Activated naive CD4-positive, alpha-beta T cell treated with anti-CD3 and anti-CD28 coated beads for 36 hours (primary cell): ENCODE measurements around the gene ASB18. TPM values are rescaled to one million over a fixed set of nuclear protein-coding genes. Genes with fewer than 3 reads are reported as not detected.

Experiments used
- CTCF ChIA-PET: fragments of 350-600 bp; sonication (Branson Sonifier 250); formaldehyde crosslinking; loops from one replicate; lab custom pipeline; 2021; ENCODE audit warnings: antibody characterized with exemption; lab: Charles Lee
- DNase-seq: peaks from one replicate; pipeline ENCODE4 v3.0.0-alpha.2; 2020
- H3K27ac Mint-ChIP-seq: one replicate; pipeline ENCODE4 v1.8.0; 2021; ENCODE audit warnings: mild to moderate bottlenecking, mixed read lengths
- H3K27me3 Mint-ChIP-seq: one replicate; pipeline ENCODE4 v1.8.0; 2021; ENCODE audit warnings: low read depth, mixed read lengths
- H3K36me3 Mint-ChIP-seq: one replicate; pipeline ENCODE4 v1.8.0; 2021; ENCODE audit warnings: low read depth, mixed read lengths
- H3K4me1 Mint-ChIP-seq: one replicate; pipeline ENCODE4 v1.8.0; 2021; ENCODE audit warnings: low read depth, mixed read lengths
- H3K4me3 Mint-ChIP-seq: one replicate; pipeline ENCODE4 v1.8.0; 2021; ENCODE audit warnings: mild to moderate bottlenecking, moderate library complexity, mixed read lengths
- H3K9me3 Mint-ChIP-seq: one replicate; pipeline ENCODE4 v1.8.0; 2021; ENCODE audit warnings: mixed read lengths
- intact Hi-C: fragments of 100-400 bp; cut with micrococcal nuclease; formaldehyde crosslinking; loops from one replicate; pipeline ENCODE4 v1.15.1; 2023
- total RNA-seq, 2 experiments: library from RNA; stranded (reverse); gene quantifications; one replicate each; pipeline ENCODE4 v1.2.3, GENCODE V29; 2021

The ASB18 gene
- total RNA-seq, 2 experiments from 2014 or later, result not detected

- no peak for DNase-seq
- Mint-ChIP-seq H3K36me3 (no peaks in the 10 kb centered on the region), H3K4me3 (no peak overlapping the region), H3K4me1 (peaks cover 1% of the 10 kb centered on the region), H3K9me3 (no peaks in the 10 kb centered on the region), H3K27ac (no peak overlapping the region), H3K27me3 (peaks cover 56% of the 10 kb centered on the region)
- intact Hi-C loops, result no loop called here
- CTCF ChIA-PET, result interaction anchor here (1.0 kb wide), 1 partner anchor 16 kb away, joined by 3 read pairs; no protein-coding TSS in a partner anchor
Observed at GRCh38 chr2:236160366-236161081, 103.7 kb downstream of the ASB18 start.

GRCh38 chr2:236159778-236160170 lies 104.4 kb downstream of the ASB18 start:
- intact Hi-C loops, result no loop called here
- H3K27ac Mint-ChIP-seq, result no peak overlapping the region
- peaks cover 51% of the 10 kb centered on the region for H3K27me3 Mint-ChIP-seq
- H3K36me3 Mint-ChIP-seq, result no peaks in the 10 kb centered on the region
- no peak overlapping the region for H3K4me3 Mint-ChIP-seq
- CTCF ChIA-PET, result interaction anchor here (1.0 kb wide), 1 partner anchor 16 kb away, joined by 3 read pairs; no protein-coding TSS in a partner anchor
- no peaks in the 10 kb centered on the region for H3K9me3 Mint-ChIP-seq
- H3K4me1 Mint-ChIP-seq, result peaks cover 1% of the 10 kb centered on the region
- no peak for DNase-seq

DNA sequence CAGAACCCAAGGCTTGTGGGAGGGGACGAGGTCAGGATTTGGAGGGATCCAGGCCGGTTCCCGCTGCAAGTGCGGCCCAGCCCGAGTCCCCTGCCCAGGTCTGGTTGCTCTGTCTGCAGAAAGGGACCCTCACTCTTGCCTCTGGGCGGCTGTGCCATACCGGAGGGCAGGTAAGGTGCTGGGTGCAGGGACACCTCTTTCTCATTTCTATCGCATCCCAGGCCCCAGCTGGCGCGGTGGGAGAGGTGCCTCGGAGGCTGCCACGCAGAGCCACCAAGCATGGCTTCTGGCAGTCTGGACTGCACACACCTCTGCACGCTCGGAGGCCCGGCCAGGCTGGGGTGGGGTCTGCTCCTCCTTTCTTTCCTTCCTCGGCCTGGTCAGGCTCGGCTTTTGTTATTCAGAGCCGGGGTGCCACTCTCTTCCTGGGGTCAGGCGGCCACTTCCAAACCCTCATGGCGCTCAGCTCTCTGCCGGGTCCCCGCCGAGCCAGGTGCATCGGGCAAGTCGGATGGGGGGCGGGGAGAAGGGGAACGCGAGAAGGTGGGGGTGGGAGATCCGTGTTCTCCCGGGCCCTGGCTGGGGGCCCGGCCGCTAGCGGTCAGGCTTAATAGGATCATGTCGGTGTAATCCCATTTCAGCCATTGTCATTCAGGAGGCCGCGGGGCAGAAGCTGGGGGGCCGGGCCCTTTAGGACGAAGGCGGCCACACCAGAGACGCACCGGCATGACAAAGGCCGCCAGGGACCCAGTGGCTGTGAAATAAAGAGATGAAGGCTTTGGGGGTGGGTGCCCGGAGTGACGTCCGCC lies 105.0 kb downstream of the ASB18 start:
- intact Hi-C loops, result no loop called here
- Mint-ChIP-seq H3K4me1 (no peaks in the 10 kb centered on the region), H3K27me3 (peaks cover 53% of the 10 kb centered on the region), H3K9me3 (peaks cover 4% of the 10 kb centered on the region), H3K36me3 (no peaks in the 10 kb centered on the region), H3K27ac (no peak overlapping the region), H3K4me3 (no peak overlapping the region)
- DNase-seq, result no peak
- CTCF ChIA-PET, result no interaction called here

DNA sequence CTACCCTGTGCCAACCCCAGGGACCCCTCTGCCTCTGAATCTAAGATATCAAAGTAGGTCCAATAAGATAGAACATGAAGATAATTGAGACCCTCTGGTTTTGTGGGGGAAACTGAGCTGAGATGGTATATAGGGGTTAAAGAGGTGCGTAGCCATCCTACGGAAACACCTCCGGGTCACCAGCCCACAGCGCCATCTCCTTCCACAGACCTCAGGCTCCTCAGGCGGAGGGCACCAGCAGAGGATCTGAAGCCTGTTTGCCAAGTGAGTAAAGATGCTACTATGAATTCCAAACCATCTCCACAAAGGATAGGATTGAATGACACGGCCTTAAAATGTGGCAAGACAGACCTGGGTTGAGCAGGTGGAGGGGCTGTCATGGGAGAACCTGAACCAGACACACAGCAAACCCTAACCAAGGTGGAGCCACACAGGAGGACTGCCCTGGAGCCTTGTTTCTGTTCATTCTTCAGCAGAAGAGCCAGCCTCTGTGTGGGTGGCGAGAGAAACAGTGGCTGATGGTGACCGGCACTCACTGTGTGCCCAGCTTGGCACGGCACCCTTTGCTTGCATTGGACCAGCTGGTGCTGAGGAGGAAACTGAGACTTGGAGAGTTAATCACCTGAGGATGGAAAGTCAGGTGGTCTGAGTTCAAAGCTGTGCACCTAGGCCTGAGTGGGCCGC lies 106.2 kb downstream of the ASB18 start:
- Mint-ChIP-seq H3K4me3 (no peak overlapping the region), H3K4me1 (no peaks in the 10 kb centered on the region), H3K27ac (no peak overlapping the region), H3K9me3 (peaks cover 7% of the 10 kb centered on the region), H3K27me3 (peaks cover 55% of the 10 kb centered on the region), H3K36me3 (peaks cover 1% of the 10 kb centered on the region)
- CTCF ChIA-PET, result no interaction called here
- no peak for DNase-seq
- intact Hi-C loops, result no loop called here

DNA sequence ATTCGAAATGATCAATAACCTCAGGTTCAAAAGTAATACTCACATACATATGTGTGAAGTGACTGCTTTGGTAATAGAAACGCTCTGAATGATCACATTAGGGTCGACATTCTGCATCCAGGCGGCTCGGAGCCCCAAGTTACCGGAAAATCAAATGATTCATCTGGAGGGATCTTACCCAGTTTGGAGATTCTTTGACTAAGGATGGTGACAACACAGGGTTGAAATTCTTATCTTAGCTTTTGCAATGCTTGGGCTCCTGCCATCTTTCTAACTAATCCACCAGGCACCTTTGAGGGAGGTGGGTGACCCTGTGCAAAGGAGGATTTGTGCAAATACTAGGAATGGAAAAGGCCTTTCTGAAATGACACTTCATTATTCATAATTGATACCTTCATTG lies 106.8 kb downstream of the ASB18 start:
- intact Hi-C loops, result no loop called here
- no peaks in the 10 kb centered on the region for H3K4me1 Mint-ChIP-seq
- peaks cover 1% of the 10 kb centered on the region for H3K36me3 Mint-ChIP-seq
- peaks cover 7% of the 10 kb centered on the region for H3K9me3 Mint-ChIP-seq
- CTCF ChIA-PET, result no interaction called here
- H3K27me3 Mint-ChIP-seq, result peaks cover 50% of the 10 kb centered on the region
- DNase-seq, result no peak
- H3K4me3 Mint-ChIP-seq, result no peak overlapping the region
- H3K27ac Mint-ChIP-seq, result no peak overlapping the region

DNA sequence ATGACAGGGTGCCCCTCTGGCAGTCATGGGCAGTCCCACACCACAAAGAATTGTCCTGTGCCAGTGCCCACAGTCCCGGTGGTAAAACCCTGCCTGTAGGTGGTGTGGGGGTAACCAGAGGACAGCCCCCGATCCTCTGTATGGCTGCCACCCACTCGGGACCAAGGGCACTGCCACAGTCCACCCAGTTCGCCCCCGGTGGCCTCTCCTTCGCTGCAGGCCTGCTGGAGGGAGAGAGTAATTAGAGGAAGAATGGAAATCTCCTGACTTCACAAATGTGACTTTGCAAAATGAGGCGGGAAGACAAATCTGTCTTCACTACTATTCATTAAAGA lies 107.4 kb downstream of the ASB18 start:
- CTCF ChIA-PET, result no interaction called here
- peaks cover 45% of the 10 kb centered on the region for H3K27me3 Mint-ChIP-seq

GRCh38 chr2:236156095-236156859 lies 107.9 kb downstream of the ASB18 start:
- Mint-ChIP-seq H3K4me1 (no peaks in the 10 kb centered on the region), H3K36me3 (peaks cover 1% of the 10 kb centered on the region), H3K27ac (no peak overlapping the region), H3K27me3 (peaks cover 41% of the 10 kb centered on the region), H3K9me3 (peaks cover 10% of the 10 kb centered on the region), H3K4me3 (no peak overlapping the region)
- intact Hi-C loops, result no loop called here
- CTCF ChIA-PET, result no interaction called here
- DNase-seq, result no peak

More for the DNA sequence above, 107.4 kb downstream of the ASB18 start:
- no peak overlapping the region for H3K4me3 Mint-ChIP-seq
- no peak for DNase-seq
- H3K4me1 Mint-ChIP-seq, result no peaks in the 10 kb centered on the region
- intact Hi-C loops, result no loop called here
- H3K27ac Mint-ChIP-seq, result no peak overlapping the region
- peaks cover 1% of the 10 kb centered on the region for H3K36me3 Mint-ChIP-seq
- H3K9me3 Mint-ChIP-seq, result peaks cover 8% of the 10 kb centered on the region

GRCh38 chr2:236155406-236155805 lies 108.8 kb downstream of the ASB18 start:
- CTCF ChIA-PET, result no interaction called here
- H3K9me3 Mint-ChIP-seq, result peaks cover 16% of the 10 kb centered on the region

GRCh38 chr2:236146436-236146835 lies 117.8 kb downstream of the ASB18 start:
- no peak for DNase-seq
- intact Hi-C loops, result no loop called here
- Mint-ChIP-seq H3K4me3 (no peak overlapping the region), H3K27me3 (peaks cover 20% of the 10 kb centered on the region), H3K9me3 (peaks cover 10% of the 10 kb centered on the region), H3K36me3 (no peaks in the 10 kb centered on the region), H3K27ac (no peak overlapping the region), H3K4me1 (no peaks in the 10 kb centered on the region)
- CTCF ChIA-PET, result no interaction called here

More at GRCh38 chr2:236155406-236155805, 108.8 kb downstream of the ASB18 start:
- H3K36me3 Mint-ChIP-seq, result peaks cover 1% of the 10 kb centered on the region
- DNase-seq, result no peak
- intact Hi-C loops, result no loop called here
- H3K27ac Mint-ChIP-seq, result no peak overlapping the region
- H3K27me3 Mint-ChIP-seq, result peaks cover 33% of the 10 kb centered on the region
- no peaks in the 10 kb centered on the region for H3K4me1 Mint-ChIP-seq
- no peak overlapping the region for H3K4me3 Mint-ChIP-seq

GRCh38 chr2:236143811-236144210 lies 120.4 kb downstream of the ASB18 start:
- no peak overlapping the region for H3K4me3 Mint-ChIP-seq
- no peaks in the 10 kb centered on the region for H3K4me1 Mint-ChIP-seq
- H3K9me3 Mint-ChIP-seq, result no peaks in the 10 kb centered on the region
- intact Hi-C loops, result no loop called here
- no peak overlapping the region for H3K27ac Mint-ChIP-seq
- peaks cover 28% of the 10 kb centered on the region for H3K27me3 Mint-ChIP-seq
- CTCF ChIA-PET, result no interaction called here
- H3K36me3 Mint-ChIP-seq, result no peaks in the 10 kb centered on the region
- no peak for DNase-seq
